Measurements from ENCODE around the gene CAMK2A.
"Not testable (repeated sequence)": the region's sequence is repeated elsewhere in the genome, so short reads cannot be mapped to it uniquely, and the experiment has no call there.

Gene CAMK2A

DNA sequence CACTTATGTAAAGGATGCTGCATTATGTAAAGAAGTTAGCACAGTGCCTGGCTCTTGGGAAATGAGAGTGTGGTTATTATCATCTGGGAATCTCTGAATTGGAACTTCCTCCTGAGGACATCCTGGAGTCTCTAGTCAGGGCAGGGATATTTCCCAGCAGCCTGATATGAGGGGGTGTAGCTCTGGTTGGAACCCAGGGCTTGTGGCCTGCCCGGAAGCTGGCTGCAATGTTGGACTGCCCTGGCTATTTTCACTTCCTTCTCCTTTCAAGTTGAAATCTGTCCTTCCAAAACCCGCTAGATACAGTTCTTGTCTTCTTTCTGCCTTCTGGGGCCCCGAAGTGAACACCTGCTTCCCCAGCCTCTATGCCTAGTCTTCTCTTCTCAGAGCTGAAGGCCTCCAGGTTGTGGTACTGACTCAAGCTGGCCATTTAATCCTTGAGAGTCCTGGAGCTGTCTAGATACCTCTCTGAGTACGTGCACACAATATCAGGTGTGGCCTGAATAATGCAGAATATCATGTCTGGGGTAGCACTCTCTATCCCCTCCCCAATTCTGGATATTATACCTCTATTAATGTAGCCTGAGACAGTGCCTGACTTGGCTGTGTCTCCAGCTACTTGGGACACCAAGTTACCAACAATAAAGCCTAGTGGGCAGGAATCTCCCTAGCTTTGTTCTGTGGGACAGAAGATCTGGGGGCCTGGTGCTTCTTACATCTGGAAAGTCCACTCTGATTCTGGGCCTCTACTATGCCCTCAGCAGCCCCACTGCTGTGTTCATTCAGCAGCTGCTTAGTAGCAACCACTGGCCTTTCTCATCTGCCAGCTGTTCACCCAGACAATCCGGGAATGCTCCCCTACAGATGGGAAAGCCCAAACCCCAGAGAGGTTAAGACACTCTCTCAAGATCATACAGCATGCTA lies 54.7 kb downstream of the CAMK2A start:
- no peak for DNase-seq

DNA sequence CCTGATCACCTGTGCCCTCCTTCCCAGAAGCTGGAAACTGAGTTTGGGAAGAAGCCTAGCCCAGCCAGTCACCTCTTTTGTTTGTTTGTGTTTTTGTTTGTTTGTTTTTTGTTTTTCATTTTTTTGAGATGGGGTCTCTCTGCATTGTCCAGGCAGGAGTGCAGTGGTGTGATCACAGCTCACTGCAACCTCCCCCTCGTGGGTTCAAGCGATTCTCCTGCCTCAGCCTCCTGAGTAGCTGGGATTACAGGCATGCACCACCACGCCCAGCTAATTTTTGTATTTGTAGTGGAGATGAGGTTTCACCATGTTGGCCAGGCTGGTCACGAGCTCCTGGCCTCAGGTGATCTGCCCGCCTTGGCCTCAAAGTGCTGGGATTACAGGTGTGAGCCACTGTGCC lies 55.9 kb downstream of the CAMK2A start:
- DNase-seq: not testable (repeated sequence)

DNA sequence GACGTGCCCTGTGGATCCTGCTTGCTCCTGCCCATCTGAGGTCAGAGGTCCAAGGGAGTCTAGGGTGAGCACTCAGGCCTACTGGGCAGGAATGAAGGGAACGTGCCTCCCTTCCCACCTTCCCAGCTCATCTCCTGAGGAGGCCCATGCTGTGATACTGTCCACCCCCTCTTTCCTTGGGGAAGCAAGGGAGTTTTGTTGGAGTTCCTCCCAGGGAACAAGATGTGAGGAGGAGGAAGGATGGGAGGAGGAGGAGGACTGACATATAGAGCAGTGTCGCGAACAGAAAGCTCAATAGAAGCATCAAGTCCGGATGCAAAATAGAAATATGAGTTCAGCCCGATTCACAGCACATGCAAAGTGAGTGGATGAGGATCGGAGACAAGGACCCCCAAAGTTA lies 58.7 kb downstream of the CAMK2A start:
- no peak for DNase-seq

DNA sequence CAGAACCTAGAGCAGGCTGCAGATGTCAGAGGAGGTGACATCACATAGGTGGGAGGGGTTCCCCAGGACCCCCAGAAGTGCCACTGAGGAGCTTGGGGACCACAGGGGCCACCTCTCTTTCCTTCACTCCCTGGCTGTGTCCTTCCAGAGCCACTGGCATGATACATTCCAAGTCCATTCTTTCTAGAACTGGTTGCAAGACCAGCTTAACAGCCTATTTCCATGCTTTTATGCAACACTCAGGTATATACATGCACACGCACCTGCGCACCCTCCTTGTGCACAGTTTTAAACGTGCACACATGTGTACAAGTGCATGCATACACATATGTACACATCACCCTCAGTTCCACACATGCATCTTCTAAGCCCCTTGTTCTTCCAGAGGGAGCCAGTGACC lies 60.0 kb downstream of the CAMK2A start:
- no peak for DNase-seq

DNA sequence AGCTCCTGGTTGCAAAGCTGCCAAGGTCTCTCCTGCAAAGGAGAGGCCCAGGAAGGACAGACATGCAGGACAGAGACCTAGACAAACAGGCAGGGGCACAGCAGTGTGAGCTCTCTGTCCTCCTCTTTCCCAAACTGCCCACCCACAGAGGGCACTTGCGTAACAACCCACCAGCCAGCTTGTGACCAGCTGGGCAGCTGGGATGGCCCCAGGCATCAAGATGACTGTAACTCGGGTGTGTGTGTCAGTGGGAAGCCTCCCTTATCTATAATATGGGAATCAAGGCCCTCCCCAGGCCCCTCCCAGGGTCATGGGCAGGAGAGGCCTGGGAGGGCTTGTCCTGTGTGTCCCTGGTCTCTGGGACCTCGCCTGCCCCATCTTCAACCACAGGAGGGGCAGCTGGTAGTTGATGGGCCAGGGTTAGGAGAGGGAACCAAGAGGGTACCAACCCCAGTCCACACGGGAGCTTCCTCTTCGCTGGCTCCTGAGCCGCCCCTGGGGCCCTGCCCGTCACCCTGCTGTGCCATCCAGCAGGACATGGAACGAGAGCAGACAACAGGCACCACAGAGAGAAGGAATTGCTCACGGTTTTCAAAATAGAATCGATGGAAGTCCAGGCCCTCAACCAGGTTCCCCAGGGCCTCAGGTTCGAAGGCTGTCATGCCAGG lies 61.8 kb downstream of the CAMK2A start:
- no peak for DNase-seq

DNA sequence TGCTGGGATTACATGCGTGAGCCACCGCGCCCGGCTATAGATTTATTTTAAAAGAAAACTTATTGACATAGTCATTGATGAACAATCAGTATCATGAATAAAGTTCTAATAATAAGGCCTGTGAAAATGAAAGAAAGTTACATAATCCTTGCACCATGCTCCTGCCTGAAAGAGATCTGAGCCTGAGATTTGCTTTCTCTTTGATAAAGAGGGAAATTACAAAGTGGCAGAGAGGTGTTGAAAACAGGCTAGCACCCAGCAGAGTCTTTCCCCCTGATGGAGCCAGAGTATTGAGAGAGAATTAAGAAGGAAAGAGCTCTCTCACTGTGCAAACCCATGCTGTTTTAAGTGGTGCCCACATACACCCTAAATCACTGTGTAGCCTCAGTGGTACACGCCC lies 62.5 kb downstream of the CAMK2A start:
- DNase-seq: no peak

DNA sequence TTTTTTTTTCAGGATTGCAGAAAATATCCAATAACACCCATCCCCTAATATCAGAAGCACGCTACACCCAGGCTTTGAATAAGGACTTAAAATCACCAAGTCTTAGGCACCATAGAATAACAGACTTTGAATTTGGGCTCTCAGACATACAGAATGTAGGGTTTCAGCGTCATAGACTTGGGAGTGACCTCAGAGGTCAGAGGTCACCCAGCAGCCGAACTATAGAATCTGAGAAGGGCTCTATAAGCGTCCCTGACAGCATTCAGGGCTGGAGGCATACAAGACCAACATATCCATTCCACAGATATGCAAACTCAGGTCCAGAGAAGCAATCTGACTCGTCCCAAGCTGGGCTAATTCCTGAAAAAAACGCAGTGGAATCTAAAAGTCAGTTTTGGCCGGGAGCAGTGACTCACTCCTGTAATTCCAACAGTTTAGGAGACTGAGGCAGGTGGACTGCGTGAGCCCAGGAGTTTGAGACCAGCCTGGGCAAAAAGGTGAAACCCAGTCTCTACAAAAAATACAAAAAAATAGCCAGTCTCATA lies 65.0 kb downstream of the CAMK2A start:
- no peak for DNase-seq

DNA sequence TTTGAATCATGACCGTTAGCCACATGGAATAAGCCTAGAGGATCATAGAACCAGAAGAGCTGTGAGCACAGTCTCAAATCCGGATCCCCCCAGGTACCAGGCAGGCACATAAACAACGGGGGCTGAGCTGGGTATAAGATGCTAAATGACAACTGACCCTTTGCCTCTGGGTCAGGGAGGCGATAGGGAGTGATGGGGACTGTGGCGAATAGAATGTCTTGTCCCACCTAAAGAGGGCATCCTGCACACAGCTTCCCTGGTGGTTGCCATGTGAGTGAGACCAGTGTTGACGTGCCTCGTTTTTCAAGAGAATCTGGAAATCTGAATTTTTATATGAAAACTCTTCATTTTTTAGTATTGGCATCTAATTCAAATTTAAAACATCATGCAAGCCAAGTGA lies 66.1 kb downstream of the CAMK2A start:
- DNase-seq: no peak

DNA sequence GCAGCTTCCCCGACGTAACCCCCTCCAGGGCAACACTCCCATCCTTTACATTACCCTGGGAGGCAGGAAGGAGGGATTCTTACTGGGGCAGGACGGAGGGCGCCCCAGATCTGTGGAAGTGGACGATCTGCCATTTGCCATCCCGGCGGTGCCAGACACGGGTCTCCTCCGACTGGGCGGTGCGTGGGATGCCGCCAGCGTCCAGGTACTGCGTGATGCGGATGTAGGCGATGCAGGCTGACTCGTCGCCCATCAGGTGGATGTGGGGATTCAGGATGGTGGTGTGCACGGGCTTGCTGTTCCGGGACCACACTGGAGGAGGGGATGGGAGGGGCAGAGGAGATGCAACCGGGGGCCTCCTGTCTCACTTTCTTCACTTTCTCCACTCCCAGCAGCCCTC lies 66.7 kb downstream of the CAMK2A start:
- DNase-seq: no peak

DNA sequence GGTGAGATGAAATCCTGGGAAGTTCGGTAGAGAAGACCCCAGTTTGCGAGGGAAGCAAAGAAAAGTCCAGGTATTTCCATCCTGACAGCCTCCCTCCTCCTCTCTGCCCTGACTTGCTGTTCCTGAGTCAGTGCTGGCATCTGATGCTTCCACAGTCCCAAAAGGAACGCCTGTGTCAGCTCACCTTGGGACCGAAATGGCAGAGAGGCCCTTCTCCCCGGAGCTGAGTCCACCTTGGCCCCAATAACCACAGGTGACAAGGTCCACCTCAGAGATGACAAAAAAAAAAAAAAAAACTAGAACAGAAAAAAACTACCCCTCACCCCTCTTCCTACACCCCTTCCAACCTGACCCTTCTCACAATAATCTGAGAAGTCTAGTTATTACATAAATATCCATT lies 68.1 kb downstream of the CAMK2A start:
- DNase-seq: no peak

DNA sequence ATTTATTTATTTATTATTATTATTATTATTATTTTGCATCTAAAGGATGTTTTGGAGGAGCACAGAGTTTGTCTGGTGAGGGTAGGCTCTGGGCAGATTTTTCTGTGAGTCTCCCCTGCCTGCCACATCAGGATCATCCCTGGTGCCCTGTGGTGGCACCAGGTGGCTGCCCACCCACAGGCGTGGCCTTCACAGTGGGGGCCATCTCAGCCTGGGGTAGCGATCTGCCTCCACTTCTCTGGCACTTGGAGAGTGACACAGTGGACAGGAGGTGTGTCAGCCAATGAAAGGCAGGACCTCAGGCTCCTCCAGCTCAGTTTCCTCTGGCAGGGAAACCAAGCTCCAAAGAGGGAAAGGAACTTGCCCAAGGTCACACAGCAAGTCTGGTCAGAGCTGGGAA lies 69.7 kb downstream of the CAMK2A start:
- DNase-seq: no peak

DNA sequence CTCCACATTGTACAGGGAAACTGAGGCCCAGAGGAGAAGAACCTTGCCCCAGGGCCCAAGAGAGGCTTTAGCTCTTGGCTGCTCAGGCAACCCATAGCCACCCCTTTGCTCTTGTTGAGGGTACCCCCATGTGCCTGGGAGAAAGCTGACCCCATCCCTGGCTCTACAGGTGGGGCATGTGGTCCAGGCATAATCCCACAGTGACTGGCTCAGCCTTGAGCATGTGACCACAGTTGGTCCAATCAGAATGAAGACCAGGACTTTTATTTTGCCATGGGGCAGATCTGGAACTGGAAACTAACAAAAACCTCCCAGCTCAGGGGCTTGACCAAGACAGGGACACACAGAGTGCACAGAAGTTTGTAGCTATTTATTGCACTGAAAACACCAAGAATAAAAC lies 70.4 kb downstream of the CAMK2A start:
- no peak for DNase-seq

DNA sequence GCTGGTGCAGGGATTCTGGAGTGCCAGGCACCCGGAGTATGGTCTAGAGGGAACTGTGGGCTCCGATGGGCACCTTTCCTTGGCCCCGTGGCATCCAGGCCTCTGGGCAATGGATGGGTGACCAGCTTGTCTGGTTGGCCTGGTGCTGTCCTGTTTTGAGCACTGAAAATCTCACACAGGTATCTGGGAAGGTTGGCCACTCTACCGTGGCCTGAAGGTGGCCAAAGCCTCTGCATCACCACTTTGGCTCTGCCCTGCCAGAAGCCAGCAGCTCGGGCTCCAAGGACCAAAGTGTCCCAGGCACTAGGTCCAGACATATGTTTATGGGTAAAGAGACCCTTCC lies 70.9 kb downstream of the CAMK2A start:
- DNase-seq: no peak

DNA sequence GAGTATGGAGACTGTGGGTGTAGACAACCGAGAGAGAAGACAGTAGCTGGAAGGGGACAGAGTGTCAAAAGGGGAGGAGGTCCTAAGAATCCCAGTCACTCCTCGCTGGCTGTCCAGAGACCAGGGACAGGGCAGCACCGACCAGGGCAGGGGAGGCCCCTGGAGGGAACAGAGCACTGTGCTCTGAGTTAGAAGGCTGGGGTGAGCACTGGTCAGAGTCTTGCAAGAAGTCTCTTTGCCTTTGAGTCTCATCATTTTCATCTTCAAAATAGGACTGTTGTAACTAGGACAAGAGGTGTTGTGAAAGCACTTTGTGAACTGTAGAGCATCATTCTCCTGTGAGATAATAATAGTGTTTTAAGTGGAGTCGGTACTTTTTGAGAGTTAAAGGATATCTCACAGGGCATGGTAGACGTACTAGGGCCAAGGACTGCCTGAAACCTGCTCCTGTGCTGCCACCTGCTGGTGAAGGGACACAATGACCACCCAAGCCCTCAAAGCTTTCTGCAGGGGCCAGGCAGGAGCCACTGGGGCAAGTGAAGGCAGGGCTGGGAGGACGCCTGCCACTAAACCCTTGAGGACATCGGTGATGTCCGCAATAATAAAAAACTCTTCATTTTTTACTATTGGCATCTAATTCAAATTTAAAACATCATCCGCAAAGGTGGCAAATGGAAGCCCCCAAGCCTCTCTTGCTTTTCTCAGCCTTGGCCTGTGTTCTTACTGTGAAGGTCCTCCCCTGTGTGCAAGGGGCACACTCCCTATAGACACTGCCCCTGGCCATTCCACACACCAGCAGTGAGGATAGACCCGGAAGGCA lies 71.5 kb downstream of the CAMK2A start:
- peak; percentile 55 to 65 for DNase-seq

DNA sequence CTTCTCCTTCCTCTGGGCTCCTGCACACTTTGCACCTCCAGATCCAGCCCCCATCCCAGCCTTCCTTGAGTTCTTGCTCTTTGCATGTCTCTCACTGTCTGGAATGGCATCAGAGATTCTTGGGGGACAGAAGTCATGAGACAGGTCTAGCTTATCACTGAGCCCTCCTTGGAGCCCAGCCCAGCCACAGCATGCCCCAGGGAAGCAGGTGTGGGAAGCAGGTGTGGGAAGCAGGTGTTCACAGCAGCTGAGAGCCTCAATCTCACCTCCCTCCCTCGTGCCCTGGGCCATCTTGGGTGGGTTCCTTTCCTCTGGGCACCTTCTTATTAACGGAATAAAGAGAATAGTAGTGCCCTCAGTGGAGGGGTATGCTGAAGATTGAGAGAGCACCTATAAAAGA lies 72.5 kb downstream of the CAMK2A start:
- DNase-seq: no peak

DNA sequence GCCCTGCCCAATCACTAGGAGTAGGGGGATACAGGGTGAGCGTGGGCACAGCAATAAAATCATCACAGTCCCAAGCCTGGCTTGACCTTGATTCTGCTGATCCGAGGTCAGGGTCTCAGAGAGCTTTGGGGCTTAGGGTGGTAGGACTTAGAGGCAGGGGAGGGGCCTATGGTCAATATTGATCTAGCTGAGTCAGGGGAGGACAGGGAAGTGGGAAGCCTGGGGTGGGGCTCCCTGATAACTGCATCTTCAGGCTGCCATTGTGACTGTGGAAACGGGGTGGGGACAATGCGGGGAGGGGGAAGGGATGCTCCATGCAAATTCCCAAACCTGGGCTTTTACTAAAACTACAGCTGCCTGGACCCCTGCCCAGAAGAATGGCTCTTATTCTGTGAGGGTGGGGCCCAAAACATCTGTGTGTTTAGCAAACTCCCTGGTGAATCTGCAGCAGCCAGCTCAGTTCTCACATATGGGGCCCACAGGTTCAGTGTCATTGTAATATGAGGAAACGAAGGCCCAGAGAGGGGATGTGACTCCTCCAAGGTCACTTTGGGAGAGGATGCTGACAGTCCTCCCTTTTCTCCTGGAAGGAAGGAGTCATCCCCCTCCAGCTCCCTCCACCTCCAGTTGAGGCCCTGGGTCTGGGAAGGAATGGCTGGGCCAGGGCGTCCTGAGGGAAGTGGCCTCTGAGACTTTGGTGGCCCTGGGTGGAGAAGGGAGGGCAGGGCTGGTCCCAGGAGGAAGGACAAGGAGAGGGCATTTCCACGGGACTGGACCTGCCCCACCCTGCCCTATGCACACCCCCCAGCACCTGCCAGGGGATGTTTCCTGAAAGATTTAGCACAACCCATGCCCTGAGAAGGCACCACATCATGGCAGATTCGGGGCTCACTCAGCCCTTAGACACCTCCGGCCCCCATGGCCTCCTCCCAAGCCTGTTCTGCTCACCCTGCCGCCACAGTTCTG lies 73.3 kb downstream of the CAMK2A start:
- no peak for DNase-seq

DNA sequence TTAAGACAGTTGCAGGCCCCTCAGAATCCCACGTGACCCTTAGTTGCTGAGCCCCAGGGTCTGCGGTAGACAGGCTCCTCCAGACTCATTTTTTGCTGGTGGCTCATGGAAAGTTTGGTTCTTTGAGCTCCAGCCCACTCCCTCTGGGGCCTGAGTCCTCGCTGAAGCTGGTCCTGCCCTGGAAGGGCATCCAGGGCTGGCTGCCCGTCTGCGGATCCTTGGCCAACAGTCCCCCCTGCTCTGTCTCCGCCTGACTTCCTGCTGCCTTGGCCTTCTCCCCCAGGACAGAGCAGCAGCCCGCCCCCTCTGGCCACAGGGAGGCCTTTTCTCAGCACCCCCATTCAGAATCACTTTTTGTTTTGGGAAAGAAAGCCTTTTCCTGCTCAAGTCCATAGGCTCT lies 75.3 kb downstream of the CAMK2A start:
- DNase-seq: no peak

DNA sequence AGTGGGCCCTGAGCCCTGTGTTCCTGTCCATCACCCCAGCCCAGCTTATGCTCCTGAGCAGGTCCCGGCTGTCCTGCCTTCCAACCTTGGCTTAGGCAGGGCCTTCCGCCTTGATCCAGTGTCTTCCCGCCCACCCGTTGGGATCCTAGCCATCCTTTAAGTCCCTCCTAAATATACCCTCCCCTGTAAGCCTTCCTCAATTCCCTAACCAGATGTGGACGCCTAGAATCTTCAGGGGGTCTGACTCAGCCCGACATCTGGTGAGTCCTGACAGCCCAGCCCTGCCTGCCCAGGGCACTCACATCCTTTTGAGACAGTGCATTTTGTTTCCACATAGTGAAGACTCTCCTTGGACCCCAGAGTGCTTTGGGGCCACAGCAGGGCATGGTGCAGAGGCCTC lies 76.0 kb downstream of the CAMK2A start:
- DNase-seq: no peak

DNA sequence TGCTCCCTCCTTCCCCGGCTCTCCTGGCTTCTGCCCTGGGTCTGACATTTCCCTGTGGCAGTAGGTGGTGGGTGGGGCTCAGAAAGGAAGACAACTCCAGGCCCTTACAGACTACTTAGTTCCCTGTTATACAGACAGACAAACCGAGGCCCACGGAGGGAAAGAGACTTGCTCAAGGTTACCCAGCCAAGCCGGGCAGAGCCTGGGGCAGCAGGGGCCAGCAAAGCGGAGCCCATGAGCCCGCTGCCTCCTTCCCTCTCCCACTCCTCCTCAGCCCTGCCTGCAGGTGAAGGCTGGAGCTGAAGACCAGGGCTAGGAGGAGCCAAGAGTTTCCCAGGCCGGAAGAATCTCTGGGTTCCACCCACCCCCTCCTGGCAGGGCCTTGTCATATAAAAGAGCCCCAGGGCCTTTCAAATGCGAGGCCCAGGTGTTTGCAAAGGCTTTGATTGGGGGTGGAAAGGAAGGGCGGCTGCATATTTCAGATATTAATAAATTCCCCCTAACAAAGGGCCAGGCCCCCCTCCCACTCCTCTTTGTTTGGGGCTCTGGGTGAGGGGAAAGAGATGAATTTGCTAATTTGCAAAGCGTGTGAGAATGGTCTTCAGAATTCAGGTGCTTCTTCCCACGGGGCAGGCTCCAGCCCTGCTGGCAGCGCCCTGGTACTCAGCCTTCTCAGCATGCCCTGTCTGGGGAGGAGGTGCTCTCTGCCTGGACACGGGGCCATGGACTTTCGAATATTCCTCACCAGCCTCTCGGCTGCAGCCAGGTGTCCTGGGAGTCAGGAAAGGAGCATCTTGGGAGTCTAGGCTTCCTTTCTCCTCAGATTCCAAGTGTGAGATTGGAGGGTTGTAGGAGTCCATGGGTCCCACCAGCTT lies 78.2 kb downstream of the CAMK2A start:
- no peak for DNase-seq

DNA sequence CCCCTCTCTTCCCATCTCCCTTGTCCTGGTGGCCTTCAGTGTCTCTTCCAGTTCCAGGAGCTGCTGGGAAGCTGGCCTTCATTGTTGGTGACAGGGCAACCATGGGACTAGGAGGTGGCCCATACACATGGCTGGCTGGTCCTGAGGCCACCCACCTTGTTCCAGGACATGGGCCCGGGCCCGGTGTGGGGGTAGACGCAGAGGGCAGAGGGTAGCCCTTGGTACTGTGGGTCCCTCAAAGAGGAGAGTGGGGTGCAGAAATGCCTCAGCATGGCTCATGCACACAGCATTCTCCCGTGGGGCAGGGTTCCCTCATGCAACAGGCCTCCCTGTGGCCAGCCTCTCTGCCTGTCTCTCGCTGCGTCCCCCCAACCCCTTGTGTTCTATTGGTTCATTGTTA lies 78.9 kb downstream of the CAMK2A start:
- DNase-seq: no peak

DNA sequence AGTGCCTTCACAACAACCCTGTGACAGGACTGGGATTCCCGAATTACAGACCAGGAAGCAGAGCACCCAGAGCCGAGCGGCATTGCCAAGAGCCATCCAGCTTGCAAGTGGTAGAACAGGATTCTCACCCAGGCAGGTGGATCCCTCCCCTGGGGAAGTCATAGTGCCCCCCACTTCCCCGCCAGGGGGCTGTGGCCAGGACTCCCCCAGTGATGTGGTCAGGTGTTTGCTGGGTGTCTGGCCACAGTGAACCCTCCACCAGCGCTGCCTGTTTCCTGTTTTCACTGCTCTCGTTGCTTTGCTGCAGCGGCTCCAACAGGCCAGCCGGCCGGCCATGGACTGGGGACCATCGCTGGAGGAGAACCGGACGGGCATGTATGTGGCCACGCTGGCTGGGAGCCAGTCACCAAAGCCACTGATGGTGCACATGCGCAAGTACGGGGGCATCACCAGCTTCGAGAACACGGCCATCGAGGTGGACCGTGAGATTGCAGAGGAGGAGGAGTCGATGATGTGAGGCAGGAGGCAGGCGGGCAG lies 80.4 kb downstream of the CAMK2A start:
- DNase-seq: no peak

Measured in AML-193 (cell line).